Heart left ventricle (tissue), 13 donors: ENCODE measurements around the gene FAM76A.

Experiments
- CTCF ChIP-seq, 12 donors: fragments of 200-600 bp; sonication (generic) in 4 of 12; IDR thresholded peaks; one replicate each; pipeline versions ENCODE4 v1.5.0 to v1.8.0; 2018 to 2022; ENCODE audit warnings: antibody characterized with exemption in 12 of 12, mild to moderate bottlenecking in 5 of 12
- POLR2A ChIP-seq, 2 donors: fragments of 450-650 bp; IDR thresholded peaks; one replicate each; pipeline ENCODE4 v1.6.1; 2017; ENCODE audit warnings: antibody characterized with exemption in 2 of 2, mild to moderate bottlenecking in 2 of 2, moderate library complexity in 2 of 2
- donor health status: ischemic (EF 13 %, LVEDD 7.1; RV severe dilation, severe dysfunction).
- donor health status: DM: no; HTN: yes; CAD: no.
- donor health status: DM: no; HTN: no; CAD: no.
- donor health status: ischemic (EF 25% LVEDD 6.9; RV normal size, moderate dysfunction).
- donor health status: ischemic (EF 25% LVEDD 5.7; RV mildly dilated, moderate dysfunction).
- donor health status: ischemic (EF 35%, LVEDD 5.7; RV mildly dilated, moderate dysfunction).
- donor health status: nonischemic (EF 11% LVEDD 7.7; RV severe dilation, severe dysfunction).
- donor health status: DM: yes; HTN: yes; CAD: no.
- donor health status: PGD.
- donor health status: ischemic (EF 29% LVEDD 5.4; RV normal size, mild dysfunction).
- donor health status: nonischemic (EF 23%, LVEDD 6.1; RV moderate dilation, normal function).

DNA sequence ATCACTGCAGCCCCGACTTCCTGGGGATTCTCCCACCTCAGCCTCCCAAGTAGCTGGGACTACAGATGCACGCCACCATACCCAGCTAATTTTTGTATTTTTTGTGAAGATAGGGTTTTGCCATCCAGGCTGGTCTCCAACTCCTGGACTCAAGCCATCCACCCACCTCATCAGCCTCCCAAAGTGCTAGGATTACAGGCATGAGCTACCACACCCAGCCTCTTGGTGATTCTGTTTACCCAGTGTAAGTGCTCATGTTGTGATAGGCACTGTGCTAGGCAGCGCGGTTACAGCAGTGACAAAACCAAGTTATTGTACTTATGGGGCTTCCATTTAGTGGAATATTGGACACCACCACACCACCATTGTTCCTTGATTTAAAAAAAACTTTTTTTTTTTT, 37.6 kb downstream of the FAM76A start:
- TF ChIP-seq CTCF (IDR thresholded peaks at IDR 0.05): no peak
- no peak for TF ChIP-seq POLR2A (IDR thresholded peaks at IDR 0.05)
